NCI-H748 treated with DMSO at 0.1 percent for 48 hours (cell line): Measurements from ENCODE around the gene GRID2.
"Not testable (repeated sequence)": the region's sequence is repeated elsewhere in the genome, so short reads cannot be mapped to it uniquely, and the experiment has no call there.

Experiments
- DNase-seq: peaks from one replicate; lab custom pipeline; 2025; lab: John Stamatoyannopoulos, UW

GRID2 gene

GRCh38 chr4:92305148-92305877 lies 1.5 kb downstream of the GRID2 start:
- DNase-seq: peak; percentile 55

GRCh38 chr4:92305878-92306520 lies 2.2 kb downstream of the GRID2 start:
- DNase-seq: peak; percentile 24

- no peak for DNase-seq
Observed at GRCh38 chr4:92307181-92307580, 3.4 kb downstream of the GRID2 start.

- DNase-seq: no peak
Observed at GRCh38 chr4:92307866-92308265, 4.1 kb downstream of the GRID2 start.

GRCh38 chr4:92317047-92317446 lies 13.3 kb downstream of the GRID2 start:
- DNase-seq: no peak

GRCh38 chr4:92328095-92328494 lies 24.3 kb downstream of the GRID2 start:
- DNase-seq: no peak

- no peak for DNase-seq
Observed at GRCh38 chr4:92333016-92333415, 29.2 kb downstream of the GRID2 start.

GRCh38 chr4:92334716-92335350 lies 31.1 kb downstream of the GRID2 start:
- no peak for DNase-seq

- no peak for DNase-seq
Observed at GRCh38 chr4:92339676-92340075, 35.9 kb downstream of the GRID2 start.

- DNase-seq: no peak
Observed at GRCh38 chr4:92344216-92344615, 40.5 kb downstream of the GRID2 start.

GRCh38 chr4:92346289-92346688 lies 42.5 kb downstream of the GRID2 start:
- no peak for DNase-seq

- no peak for DNase-seq
Observed at GRCh38 chr4:92357966-92358365, 54.2 kb downstream of the GRID2 start.

- DNase-seq: no peak
Observed at GRCh38 chr4:92359491-92359890, 55.7 kb downstream of the GRID2 start.

GRCh38 chr4:92362028-92362427 lies 58.3 kb downstream of the GRID2 start:
- DNase-seq: no peak

GRCh38 chr4:92368653-92369052 lies 64.9 kb downstream of the GRID2 start:
- no peak for DNase-seq

- DNase-seq: no peak
Observed at GRCh38 chr4:92381616-92382015, 77.8 kb downstream of the GRID2 start.

- no peak for DNase-seq
Observed at GRCh38 chr4:92382128-92382527, 78.4 kb downstream of the GRID2 start.

- DNase-seq: no peak
Observed at GRCh38 chr4:92387459-92388069, 83.8 kb downstream of the GRID2 start.

- no peak for DNase-seq
Observed at GRCh38 chr4:92399032-92399431, 95.3 kb downstream of the GRID2 start.

- not testable (repeated sequence) for DNase-seq
Observed at GRCh38 chr4:92403525-92403924, 99.8 kb downstream of the GRID2 start.

- DNase-seq: no peak
Observed at GRCh38 chr4:92406488-92406887, 102.7 kb downstream of the GRID2 start.

GRCh38 chr4:92421920-92422319 lies 118.2 kb downstream of the GRID2 start:
- no peak for DNase-seq

GRCh38 chr4:92433272-92433758 lies 129.5 kb downstream of the GRID2 start:
- no peak for DNase-seq
